HepG2 (cell line): ENCODE results near the gene OR6S1. TPM values are rescaled to one million over a fixed set of nuclear protein-coding genes. Genes with fewer than 3 reads are reported as not detected.

Experiments used
- NR3C1 ChIP-seq: sonication (generic); formaldehyde crosslinking; IDR thresholded peaks from 2 replicates; pipeline ENCODE4 v1.4.0; 2020; ENCODE audit warnings: missing genetic modification reagents
- ZNF451 ChIP-seq: sonication (generic); formaldehyde crosslinking; IDR thresholded peaks from 2 replicates; pipeline ENCODE4 v1.5.0; 2020; ENCODE audit warnings: mild to moderate bottlenecking, missing genetic modification reagents
- ZNF460 ChIP-seq: sonication (generic); formaldehyde crosslinking; IDR thresholded peaks from 2 replicates; pipeline ENCODE4 v1.5.1; 2020; ENCODE audit warnings: missing genetic modification reagents, mild to moderate bottlenecking, borderline replicate concordance
- ZNF530 ChIP-seq: sonication (generic); formaldehyde crosslinking; IDR thresholded peaks from 2 replicates; pipeline ENCODE4 v1.5.0; 2020; ENCODE audit warnings: low read depth, mild to moderate bottlenecking, missing genetic modification reagents
- ZSCAN29 ChIP-seq: sonication (generic); formaldehyde crosslinking; conservative IDR thresholded peaks from 2 replicates; pipeline ENCODE4 v1.4.0; 2020; ENCODE audit warnings: mild to moderate bottlenecking, missing genetic modification reagents
- polyA plus RNA-seq, 8 experiments: library from polyadenylated mRNA; depleted of rRNA in 3 of 8; stranded (reverse) in 7 of 8; unstranded in 1 of 8; fragments of >200 nt; fragmentation: Illumina TruSeq in 4 of 8; extraction: Trizol in 4 of 8; gene quantifications; 2 replicates each; pipeline versions ENCODE4 v1.2.1 to v1.2.3, GENCODE V29; 2011 to 2016; ENCODE audit warnings: low read depth in 4 of 8, missing spikeins in 1 of 8, mixed read lengths in 1 of 8; ENCODE audit not compliant: insufficient read depth in 1 of 8
- total RNA-seq, 5 experiments: library from RNA; depleted of rRNA; stranded (reverse); fragments of >200 nt; fragmentation: Illumina TruSeq; extraction: Trizol; gene quantifications; 2 replicates each; pipeline ENCODE4 v1.2.3, GENCODE V29; 2016; ENCODE audit warnings: low read depth in 1 of 5
- TF ChIP-seq, protein P1 (sequence below): IDR thresholded peaks from 2 replicates; pipeline ENCODE4 v1.6.1; 2018; ENCODE audit warnings: missing genetic modification reagents, mild to moderate bottlenecking, missing compliant biosample characterization
- TF ChIP-seq, protein P2 (sequence below): IDR thresholded peaks from 2 replicates; pipeline ENCODE4 v1.6.1; 2016; ENCODE audit warnings: control low read depth
- TF ChIP-seq, protein P3 (sequence below): sonication (generic); formaldehyde crosslinking; IDR thresholded peaks from 2 replicates; pipeline ENCODE4 v1.4.0; 2020; ENCODE audit warnings: missing genetic modification reagents
- TF ChIP-seq, protein P4 (sequence below): sonication (generic); formaldehyde crosslinking; IDR thresholded peaks from 2 replicates; pipeline ENCODE4 v1.8.1; 2023; ENCODE audit warnings: mild to moderate bottlenecking, moderate library complexity, missing genetic modification reagents
- TF ChIP-seq, protein P5 (sequence below): IDR thresholded peaks from 2 replicates; pipeline ENCODE4 v1.4.0; 2020; ENCODE audit warnings: mild to moderate bottlenecking, missing genetic modification reagents
- TF ChIP-seq, protein P6 (sequence below): sonication (generic); formaldehyde crosslinking; IDR thresholded peaks from 2 replicates; pipeline ENCODE4 v1.5.1; 2020; ENCODE audit warnings: missing genetic modification reagents, mild to moderate bottlenecking, borderline replicate concordance
- TF ChIP-seq, protein P7 (sequence below): sonication (generic); formaldehyde crosslinking; IDR thresholded peaks from 2 replicates; pipeline ENCODE4 v1.4.0; 2020; ENCODE audit warnings: mild to moderate bottlenecking, missing genetic modification reagents

The OR6S1 gene
- total and polyA plus RNA-seq, 2 of the 13 experiments (the other 11 are each of a cell fraction or from before 2014, with no cell fraction given): 0.09 TPM; not detected in 1

DNA sequence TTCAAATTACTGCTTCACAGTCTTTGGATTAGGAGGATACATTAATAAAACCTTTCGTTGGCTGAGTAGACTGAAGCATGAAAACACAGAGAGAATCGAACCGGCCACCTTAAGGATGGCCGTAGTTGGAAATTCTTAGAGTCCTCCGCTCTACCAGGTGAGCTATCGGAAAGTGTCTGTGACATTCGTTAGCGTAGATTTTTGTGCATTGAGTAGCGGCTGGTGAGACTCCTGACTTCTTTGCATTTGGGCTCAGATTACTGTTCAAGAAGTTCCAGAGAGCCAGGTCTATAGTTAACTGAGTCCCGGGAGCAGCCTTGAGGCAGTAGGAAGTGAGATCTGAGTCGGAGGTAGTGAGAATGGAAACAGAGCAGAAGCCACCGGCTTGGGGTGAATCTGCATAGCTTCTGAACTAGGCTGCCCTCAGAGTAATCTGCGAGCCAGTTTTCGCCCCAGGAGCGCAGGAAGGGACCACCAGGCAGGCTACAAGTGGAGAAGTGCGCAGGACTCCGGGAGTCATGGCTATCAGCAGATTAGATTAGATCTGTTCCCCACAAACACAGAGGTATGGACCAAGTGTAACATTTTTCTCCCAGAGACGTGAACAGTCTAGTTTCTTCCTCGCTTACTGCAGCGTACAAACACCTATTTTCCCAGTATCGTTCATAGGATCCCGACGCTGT, 11.0 kb downstream of the OR6S1 start (continued):
- TF ChIP-seq, protein P1, sequence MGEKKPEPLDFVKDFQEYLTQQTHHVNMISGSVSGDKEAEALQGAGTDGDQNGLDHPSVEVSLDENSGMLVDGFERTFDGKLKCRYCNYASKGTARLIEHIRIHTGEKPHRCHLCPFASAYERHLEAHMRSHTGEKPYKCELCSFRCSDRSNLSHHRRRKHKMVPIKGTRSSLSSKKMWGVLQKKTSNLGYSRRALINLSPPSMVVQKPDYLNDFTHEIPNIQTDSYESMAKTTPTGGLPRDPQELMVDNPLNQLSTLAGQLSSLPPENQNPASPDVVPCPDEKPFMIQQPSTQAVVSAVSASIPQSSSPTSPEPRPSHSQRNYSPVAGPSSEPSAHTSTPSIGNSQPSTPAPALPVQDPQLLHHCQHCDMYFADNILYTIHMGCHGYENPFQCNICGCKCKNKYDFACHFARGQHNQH: peak; percentile 52
- no peak for TF ChIP-seq ZNF451
- TF ChIP-seq, protein P2, sequence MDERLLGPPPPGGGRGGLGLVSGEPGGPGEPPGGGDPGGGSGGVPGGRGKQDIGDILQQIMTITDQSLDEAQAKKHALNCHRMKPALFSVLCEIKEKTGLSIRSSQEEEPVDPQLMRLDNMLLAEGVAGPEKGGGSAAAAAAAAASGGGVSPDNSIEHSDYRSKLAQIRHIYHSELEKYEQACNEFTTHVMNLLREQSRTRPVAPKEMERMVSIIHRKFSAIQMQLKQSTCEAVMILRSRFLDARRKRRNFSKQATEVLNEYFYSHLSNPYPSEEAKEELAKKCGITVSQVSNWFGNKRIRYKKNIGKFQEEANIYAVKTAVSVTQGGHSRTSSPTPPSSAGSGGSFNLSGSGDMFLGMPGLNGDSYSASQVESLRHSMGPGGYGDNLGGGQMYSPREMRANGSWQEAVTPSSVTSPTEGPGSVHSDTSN (CRISPR knock-in tag): no peak
- TF ChIP-seq, protein P3, sequence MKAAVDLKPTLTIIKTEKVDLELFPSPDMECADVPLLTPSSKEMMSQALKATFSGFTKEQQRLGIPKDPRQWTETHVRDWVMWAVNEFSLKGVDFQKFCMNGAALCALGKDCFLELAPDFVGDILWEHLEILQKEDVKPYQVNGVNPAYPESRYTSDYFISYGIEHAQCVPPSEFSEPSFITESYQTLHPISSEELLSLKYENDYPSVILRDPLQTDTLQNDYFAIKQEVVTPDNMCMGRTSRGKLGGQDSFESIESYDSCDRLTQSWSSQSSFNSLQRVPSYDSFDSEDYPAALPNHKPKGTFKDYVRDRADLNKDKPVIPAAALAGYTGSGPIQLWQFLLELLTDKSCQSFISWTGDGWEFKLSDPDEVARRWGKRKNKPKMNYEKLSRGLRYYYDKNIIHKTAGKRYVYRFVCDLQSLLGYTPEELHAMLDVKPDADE (CRISPR knock-in tag): no peak
- TF ChIP-seq, protein P4, sequence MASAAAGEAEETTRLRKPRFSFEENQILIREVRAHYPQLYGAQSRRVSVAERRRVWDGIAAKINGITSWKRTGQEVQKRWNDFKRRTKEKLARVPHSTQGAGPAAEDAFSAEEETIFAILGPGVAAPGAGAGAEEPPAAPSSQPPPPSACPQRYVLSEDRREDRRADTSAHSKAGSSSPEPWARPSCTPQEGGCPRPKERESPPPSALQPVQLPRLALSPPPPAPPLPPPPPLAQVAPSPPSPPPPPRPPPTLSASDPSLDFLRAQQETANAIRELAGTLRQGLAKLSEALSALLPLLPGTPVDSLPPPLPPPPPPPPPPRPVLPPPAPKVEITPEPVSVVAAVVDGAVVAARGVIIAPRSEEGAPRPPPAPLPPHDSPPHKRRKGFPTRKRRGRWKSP (CRISPR knock-in tag): peak; percentile 54; the same call in 1 of the 2 replicates
- TF ChIP-seq NR3C1: no peak
- TF ChIP-seq, protein P5, sequence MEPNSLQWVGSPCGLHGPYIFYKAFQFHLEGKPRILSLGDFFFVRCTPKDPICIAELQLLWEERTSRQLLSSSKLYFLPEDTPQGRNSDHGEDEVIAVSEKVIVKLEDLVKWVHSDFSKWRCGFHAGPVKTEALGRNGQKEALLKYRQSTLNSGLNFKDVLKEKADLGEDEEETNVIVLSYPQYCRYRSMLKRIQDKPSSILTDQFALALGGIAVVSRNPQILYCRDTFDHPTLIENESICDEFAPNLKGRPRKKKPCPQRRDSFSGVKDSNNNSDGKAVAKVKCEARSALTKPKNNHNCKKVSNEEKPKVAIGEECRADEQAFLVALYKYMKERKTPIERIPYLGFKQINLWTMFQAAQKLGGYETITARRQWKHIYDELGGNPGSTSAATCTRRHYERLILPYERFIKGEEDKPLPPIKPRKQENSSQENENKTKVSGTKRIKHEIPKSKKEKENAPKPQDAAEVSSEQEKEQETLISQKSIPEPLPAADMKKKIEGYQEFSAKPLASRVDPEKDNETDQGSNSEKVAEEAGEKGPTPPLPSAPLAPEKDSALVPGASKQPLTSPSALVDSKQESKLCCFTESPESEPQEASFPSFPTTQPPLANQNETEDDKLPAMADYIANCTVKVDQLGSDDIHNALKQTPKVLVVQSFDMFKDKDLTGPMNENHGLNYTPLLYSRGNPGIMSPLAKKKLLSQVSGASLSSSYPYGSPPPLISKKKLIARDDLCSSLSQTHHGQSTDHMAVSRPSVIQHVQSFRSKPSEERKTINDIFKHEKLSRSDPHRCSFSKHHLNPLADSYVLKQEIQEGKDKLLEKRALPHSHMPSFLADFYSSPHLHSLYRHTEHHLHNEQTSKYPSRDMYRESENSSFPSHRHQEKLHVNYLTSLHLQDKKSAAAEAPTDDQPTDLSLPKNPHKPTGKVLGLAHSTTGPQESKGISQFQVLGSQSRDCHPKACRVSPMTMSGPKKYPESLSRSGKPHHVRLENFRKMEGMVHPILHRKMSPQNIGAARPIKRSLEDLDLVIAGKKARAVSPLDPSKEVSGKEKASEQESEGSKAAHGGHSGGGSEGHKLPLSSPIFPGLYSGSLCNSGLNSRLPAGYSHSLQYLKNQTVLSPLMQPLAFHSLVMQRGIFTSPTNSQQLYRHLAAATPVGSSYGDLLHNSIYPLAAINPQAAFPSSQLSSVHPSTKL (CRISPR knock-in tag): no peak; the same call in 1 of the 2 replicates
- TF ChIP-seq, protein P6, sequence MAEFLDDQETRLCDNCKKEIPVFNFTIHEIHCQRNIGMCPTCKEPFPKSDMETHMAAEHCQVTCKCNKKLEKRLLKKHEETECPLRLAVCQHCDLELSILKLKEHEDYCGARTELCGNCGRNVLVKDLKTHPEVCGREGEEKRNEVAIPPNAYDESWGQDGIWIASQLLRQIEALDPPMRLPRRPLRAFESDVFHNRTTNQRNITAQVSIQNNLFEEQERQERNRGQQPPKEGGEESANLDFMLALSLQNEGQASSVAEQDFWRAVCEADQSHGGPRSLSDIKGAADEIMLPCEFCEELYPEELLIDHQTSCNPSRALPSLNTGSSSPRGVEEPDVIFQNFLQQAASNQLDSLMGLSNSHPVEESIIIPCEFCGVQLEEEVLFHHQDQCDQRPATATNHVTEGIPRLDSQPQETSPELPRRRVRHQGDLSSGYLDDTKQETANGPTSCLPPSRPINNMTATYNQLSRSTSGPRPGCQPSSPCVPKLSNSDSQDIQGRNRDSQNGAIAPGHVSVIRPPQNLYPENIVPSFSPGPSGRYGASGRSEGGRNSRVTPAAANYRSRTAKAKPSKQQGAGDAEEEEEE (CRISPR knock-in tag): no peak
- no peak for TF ChIP-seq ZNF460 (CRISPR knock-in tag)
- TF ChIP-seq ZNF530 (CRISPR knock-in tag): no peak
- peak; percentile 52; the same call in 1 of the 2 replicates for TF ChIP-seq ZSCAN29 (CRISPR knock-in tag)
- TF ChIP-seq, protein P7, sequence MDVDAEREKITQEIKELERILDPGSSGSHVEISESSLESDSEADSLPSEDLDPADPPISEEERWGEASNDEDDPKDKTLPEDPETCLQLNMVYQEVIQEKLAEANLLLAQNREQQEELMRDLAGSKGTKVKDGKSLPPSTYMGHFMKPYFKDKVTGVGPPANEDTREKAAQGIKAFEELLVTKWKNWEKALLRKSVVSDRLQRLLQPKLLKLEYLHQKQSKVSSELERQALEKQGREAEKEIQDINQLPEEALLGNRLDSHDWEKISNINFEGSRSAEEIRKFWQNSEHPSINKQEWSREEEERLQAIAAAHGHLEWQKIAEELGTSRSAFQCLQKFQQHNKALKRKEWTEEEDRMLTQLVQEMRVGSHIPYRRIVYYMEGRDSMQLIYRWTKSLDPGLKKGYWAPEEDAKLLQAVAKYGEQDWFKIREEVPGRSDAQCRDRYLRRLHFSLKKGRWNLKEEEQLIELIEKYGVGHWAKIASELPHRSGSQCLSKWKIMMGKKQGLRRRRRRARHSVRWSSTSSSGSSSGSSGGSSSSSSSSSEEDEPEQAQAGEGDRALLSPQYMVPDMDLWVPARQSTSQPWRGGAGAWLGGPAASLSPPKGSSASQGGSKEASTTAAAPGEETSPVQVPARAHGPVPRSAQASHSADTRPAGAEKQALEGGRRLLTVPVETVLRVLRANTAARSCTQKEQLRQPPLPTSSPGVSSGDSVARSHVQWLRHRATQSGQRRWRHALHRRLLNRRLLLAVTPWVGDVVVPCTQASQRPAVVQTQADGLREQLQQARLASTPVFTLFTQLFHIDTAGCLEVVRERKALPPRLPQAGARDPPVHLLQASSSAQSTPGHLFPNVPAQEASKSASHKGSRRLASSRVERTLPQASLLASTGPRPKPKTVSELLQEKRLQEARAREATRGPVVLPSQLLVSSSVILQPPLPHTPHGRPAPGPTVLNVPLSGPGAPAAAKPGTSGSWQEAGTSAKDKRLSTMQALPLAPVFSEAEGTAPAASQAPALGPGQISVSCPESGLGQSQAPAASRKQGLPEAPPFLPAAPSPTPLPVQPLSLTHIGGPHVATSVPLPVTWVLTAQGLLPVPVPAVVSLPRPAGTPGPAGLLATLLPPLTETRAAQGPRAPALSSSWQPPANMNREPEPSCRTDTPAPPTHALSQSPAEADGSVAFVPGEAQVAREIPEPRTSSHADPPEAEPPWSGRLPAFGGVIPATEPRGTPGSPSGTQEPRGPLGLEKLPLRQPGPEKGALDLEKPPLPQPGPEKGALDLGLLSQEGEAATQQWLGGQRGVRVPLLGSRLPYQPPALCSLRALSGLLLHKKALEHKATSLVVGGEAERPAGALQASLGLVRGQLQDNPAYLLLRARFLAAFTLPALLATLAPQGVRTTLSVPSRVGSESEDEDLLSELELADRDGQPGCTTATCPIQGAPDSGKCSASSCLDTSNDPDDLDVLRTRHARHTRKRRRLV (CRISPR knock-in tag): no peak; the same call in 1 of the 2 replicates
